Measurements from ENCODE around the gene TMED10. TPM values are rescaled to one million over a fixed set of nuclear protein-coding genes. Genes with fewer than 3 reads are reported as not detected.

TMED10 gene
- total and polyA plus RNA-seq, 5 donors = 141 to 333 (median 291) TPM

DNA sequence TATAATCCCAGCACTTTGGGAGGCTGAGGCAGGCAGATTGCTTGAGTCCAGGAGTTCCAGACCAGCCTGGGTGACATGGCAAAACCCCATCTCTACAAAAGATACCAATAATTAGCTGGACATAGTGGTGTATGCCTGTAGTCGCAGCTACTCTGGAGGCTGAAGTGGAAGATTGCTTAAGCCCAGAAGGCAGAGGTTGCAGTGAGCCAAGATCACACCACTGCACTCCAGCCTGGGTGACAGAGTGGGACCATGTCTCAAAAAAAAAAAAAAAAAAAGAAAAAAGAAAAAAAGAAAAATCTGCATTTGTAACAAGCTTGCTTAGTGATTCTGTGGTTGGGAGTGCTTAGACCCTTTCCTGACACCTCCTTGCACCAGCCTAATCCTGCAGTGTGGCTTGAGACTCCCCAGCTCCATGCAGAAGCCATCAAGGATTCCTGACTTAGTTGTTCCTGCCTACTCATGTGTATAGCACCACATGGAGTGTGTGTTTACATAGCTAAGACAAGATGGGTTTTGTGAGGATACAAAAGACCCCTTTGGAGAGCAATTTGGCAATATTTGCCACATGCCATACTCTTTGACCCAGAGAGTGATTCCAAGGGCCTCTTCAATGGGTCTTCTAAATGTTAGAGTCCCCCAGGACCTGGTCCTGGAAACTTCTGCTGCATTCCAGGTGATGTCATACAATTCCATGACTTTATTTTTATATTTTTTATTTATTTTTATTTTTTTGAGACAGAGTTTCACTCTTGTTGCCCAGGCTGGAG is 5.1 kb upstream of the TMED10 start:
- Histone ChIP-seq H3K27ac (ENCODE audit: low read length) (no peak overlapping the region), H3K4me1 (ENCODE audit: control insufficient read depth, insufficient read depth, low read length) (peaks cover 2% of the 10 kb centered on the region), H3K9me3 (ENCODE audit: control insufficient read depth, low read length) (no peaks in the 10 kb centered on the region), H3K27me3 (ENCODE audit: control insufficient read depth, insufficient read depth) (no peaks in the 10 kb centered on the region), H3K4me3 (ENCODE audit: low read length) (no peak overlapping the region)
- DNase-seq (no peak), ATAC-seq (no peak)
- intact Hi-C loops (cut with DNase I) = loop anchor here in 1 of 4 donors (10.0 kb wide), 1 partner anchor 53 kb away; no protein-coding TSS in a partner anchor
- 68% methylated on average over 1 of the region's 1 CpG for WGBS

- Histone ChIP-seq H3K4me3 (ENCODE audit: low read length) (peak overlapping the region; percentile 82), H3K9me3 (ENCODE audit: control insufficient read depth, low read length) (no peaks in the 10 kb centered on the region), H3K27me3 (ENCODE audit: control insufficient read depth, insufficient read depth) (no peaks in the 10 kb centered on the region), H3K27ac (ENCODE audit: low read length) (peak overlapping the region; percentile 92), H3K4me1 (ENCODE audit: control insufficient read depth, insufficient read depth, low read length) (no peaks in the 10 kb centered on the region)
- WGBS = 7% methylated on average over 10 of the region's 10 CpGs
- DNase-seq (no peak), ATAC-seq (no peak)
- intact Hi-C loops (cut with DNase I) = no loop called here
These were observed 703 bp downstream of the TMED10 start for GRCh38 chr14:75175677-75176141.

- Histone ChIP-seq H3K4me1 (ENCODE audit: control insufficient read depth, insufficient read depth, low read length) (no peaks in the 10 kb centered on the region), H3K27me3 (ENCODE audit: control insufficient read depth, insufficient read depth) (no peaks in the 10 kb centered on the region), H3K9me3 (ENCODE audit: control insufficient read depth, low read length) (no peaks in the 10 kb centered on the region), H3K27ac (ENCODE audit: low read length) (no peak overlapping the region), H3K4me3 (ENCODE audit: low read length) (no peak overlapping the region)
- ATAC-seq (no peak), DNase-seq (no peak)
- intact Hi-C loops (cut with DNase I) = no loop called here
- WGBS = 54% methylated on average over 2 of the region's 2 CpGs
These were observed 2.3 kb downstream of the TMED10 start for GRCh38 chr14:75174066-75174465.

GRCh38 chr14:75170772-75171171 is 5.6 kb downstream of the TMED10 start:
- DNase-seq = no peak
- intact Hi-C loops (cut with DNase I) = no loop called here
- no peaks in the 10 kb centered on the region for H3K27me3 ChIP-seq (ENCODE audit: control insufficient read depth, insufficient read depth)
- no peak for ATAC-seq
- H3K27ac ChIP-seq (ENCODE audit: low read length) = no peak overlapping the region
- no peak overlapping the region for H3K4me3 ChIP-seq (ENCODE audit: low read length)
- no peaks in the 10 kb centered on the region for H3K9me3 ChIP-seq (ENCODE audit: control insufficient read depth, low read length)
- 53% methylated on average over 4 of the region's 4 CpGs for WGBS
- H3K4me1 ChIP-seq (ENCODE audit: control insufficient read depth, insufficient read depth, low read length) = peaks cover 2% of the 10 kb centered on the region

GRCh38 chr14:75168586-75169335 is 7.7 kb downstream of the TMED10 start:
- Histone ChIP-seq H3K4me1 (ENCODE audit: control insufficient read depth, insufficient read depth, low read length) (peaks cover 2% of the 10 kb centered on the region), H3K27me3 (ENCODE audit: control insufficient read depth, insufficient read depth) (no peaks in the 10 kb centered on the region), H3K27ac (ENCODE audit: low read length) (no peak overlapping the region), H3K9me3 (ENCODE audit: control insufficient read depth, low read length) (no peaks in the 10 kb centered on the region), H3K4me3 (ENCODE audit: low read length) (no peak overlapping the region)
- DNase-seq (no peak), ATAC-seq (no peak)
- WGBS = 88% methylated on average over 3 of the region's 3 CpGs
- intact Hi-C loops (cut with DNase I) = no loop called here

- H3K27ac ChIP-seq (ENCODE audit: low read length) = no peak overlapping the region
- H3K4me1 ChIP-seq (ENCODE audit: control insufficient read depth, insufficient read depth, low read length) = peaks cover 2% of the 10 kb centered on the region
- H3K4me3 ChIP-seq (ENCODE audit: low read length) = no peak overlapping the region
- H3K9me3 ChIP-seq (ENCODE audit: control insufficient read depth, low read length) = no peaks in the 10 kb centered on the region
- intact Hi-C loops (cut with DNase I) = no loop called here
- no peaks in the 10 kb centered on the region for H3K27me3 ChIP-seq (ENCODE audit: control insufficient read depth, insufficient read depth)
- DNase-seq (no peak), ATAC-seq (no peak)
- 85% methylated on average over 2 of the region's 2 CpGs for WGBS
These were observed 9.1 kb downstream of the TMED10 start for GRCh38 chr14:75167325-75167724.

DNA sequence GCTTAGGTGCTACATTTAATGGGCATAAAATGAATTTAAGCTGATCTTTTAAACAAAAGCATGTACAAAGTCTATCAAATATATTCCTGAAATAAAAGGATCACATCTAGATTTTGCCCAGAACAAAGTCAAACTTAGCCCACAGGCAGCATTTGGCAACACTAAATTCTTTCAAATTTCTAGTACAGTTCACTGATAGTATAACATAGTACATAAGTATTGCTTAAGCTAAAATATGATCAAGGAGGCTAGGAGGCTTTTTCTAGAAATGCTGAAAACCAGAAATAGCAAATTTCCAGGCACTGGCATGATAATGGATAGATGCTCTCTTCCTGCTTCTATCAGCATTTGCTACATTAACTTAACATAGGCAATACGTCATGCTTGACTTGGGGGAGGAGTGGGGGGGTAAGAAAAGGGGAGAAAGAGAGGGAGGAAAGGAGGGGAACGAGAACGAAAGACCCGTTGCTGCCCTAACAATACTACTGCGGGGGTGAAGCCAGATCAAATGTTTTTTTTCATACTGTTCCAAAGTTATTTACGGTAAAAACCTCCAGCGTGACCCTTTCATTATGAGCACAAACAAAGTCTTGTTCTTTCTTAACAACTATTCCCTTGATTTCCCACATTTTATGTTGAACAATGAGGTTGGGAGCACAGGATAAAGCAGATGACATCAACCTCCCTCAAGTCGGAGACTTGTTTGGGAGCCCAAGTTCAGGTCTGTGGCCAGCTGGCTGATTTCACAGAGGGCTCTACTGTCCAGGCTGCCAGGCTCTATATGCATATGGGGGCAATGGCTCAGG is 10.6 kb downstream of the TMED10 start:
- ATAC-seq (peak; percentile 61 to 69), DNase-seq (peak in 1 of 3 donors; percentile 62)
- H3K27ac ChIP-seq (ENCODE audit: low read length) = no peak overlapping the region
- intact Hi-C loops (cut with DNase I) = no loop called here
- 41% methylated on average over 8 of the region's 8 CpGs for WGBS
- peaks cover 2% of the 10 kb centered on the region for H3K4me1 ChIP-seq (ENCODE audit: control insufficient read depth, insufficient read depth, low read length)
- H3K27me3 ChIP-seq (ENCODE audit: control insufficient read depth, insufficient read depth) = no peaks in the 10 kb centered on the region
- H3K4me3 ChIP-seq (ENCODE audit: low read length) = no peak overlapping the region
- H3K9me3 ChIP-seq (ENCODE audit: control insufficient read depth, low read length) = no peaks in the 10 kb centered on the region

DNA sequence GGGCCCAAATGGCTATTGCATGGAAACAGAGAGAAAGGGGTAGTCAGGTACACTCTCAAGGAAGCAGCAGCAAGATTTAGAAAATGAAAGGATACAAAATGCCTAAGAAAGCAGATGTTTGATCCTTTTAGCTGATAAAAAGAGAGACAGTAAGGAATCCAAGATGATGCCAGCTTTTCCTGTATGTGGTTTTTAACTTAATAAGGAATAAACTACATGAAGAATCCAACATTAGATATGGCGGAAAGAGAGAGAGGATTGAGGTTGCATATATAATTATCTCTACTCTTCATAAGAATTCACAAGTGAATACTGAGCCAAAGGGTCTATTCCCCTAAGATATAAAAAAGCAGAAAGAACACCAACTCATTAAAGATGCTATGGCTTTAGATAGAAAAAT is 11.6 kb downstream of the TMED10 start:
- ATAC-seq (no peak), DNase-seq (no peak)
- intact Hi-C loops (cut with DNase I) = no loop called here
- WGBS = 97% methylated on average over 1 of the region's 1 CpG
- Histone ChIP-seq H3K27ac (ENCODE audit: low read length) (no peak overlapping the region), H3K27me3 (ENCODE audit: control insufficient read depth, insufficient read depth) (no peaks in the 10 kb centered on the region), H3K4me1 (ENCODE audit: control insufficient read depth, insufficient read depth, low read length) (peaks cover 2% of the 10 kb centered on the region), H3K4me3 (ENCODE audit: low read length) (no peak overlapping the region), H3K9me3 (ENCODE audit: control insufficient read depth, low read length) (no peaks in the 10 kb centered on the region)

DNA sequence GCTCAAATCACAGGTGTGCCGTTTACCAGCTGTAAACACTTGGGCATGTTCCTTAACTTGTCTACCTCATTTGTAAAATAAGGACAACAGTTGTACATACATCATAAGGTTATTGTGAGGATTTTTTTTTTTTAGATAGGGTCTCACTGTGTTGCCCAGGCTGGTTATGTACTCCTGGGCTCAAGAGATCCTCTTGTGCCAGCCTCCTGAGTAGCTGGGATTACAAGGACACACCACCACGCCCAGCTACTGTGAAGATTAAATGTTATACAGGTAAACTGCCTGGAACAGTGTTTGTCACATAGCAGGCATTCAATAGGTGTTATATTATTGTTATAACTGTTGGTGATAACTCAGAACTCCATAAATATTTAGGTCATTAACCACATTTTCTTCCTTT is 12.7 kb downstream of the TMED10 start:
- ATAC-seq (no peak), DNase-seq (no peak)
- Histone ChIP-seq H3K27ac (ENCODE audit: low read length) (no peak overlapping the region), H3K27me3 (ENCODE audit: control insufficient read depth, insufficient read depth) (no peaks in the 10 kb centered on the region), H3K9me3 (ENCODE audit: control insufficient read depth, low read length) (no peaks in the 10 kb centered on the region), H3K4me3 (ENCODE audit: low read length) (no peak overlapping the region), H3K4me1 (ENCODE audit: control insufficient read depth, insufficient read depth, low read length) (peaks cover 2% of the 10 kb centered on the region)
- intact Hi-C loops (cut with DNase I) = no loop called here
- WGBS = 94% methylated on average over 2 of the region's 2 CpGs

GRCh38 chr14:75162631-75163030 is 13.8 kb downstream of the TMED10 start:
- DNase-seq (no peak), ATAC-seq (no peak)
- Histone ChIP-seq H3K27ac (ENCODE audit: low read length) (no peak overlapping the region), H3K4me3 (ENCODE audit: low read length) (no peak overlapping the region), H3K4me1 (ENCODE audit: control insufficient read depth, insufficient read depth, low read length) (peaks cover 2% of the 10 kb centered on the region), H3K27me3 (ENCODE audit: control insufficient read depth, insufficient read depth) (no peaks in the 10 kb centered on the region), H3K9me3 (ENCODE audit: control insufficient read depth, low read length) (no peaks in the 10 kb centered on the region)
- intact Hi-C loops (cut with DNase I) = no loop called here
- 82% methylated on average over 3 of the region's 3 CpGs for WGBS

Data from right cardiac atrium (tissue), 5 donors.